Nephron (organoid): ENCODE measurements around the gene ZNF292.

Source experiments
- H3K27ac Mint-ChIP-seq, 3 experiments: 2 replicates each; pipeline ENCODE4 v1.8.0; 2020; ENCODE audit warnings: mixed read lengths in 3 of 3, mild to moderate bottlenecking in 2 of 3, moderate library complexity in 1 of 3
- H3K27me3 Mint-ChIP-seq: 2 replicates; pipeline ENCODE4 v1.8.0; 2021; ENCODE audit warnings: low read depth, mild to moderate bottlenecking, moderate library complexity, mixed read lengths
- H3K36me3 Mint-ChIP-seq: 2 replicates; pipeline ENCODE4 v1.8.0; 2020; ENCODE audit warnings: low read depth, mixed read lengths
- H3K4me1 Mint-ChIP-seq: 2 replicates; pipeline ENCODE4 v1.8.0; 2020; ENCODE audit warnings: mixed read lengths
- H3K4me3 Mint-ChIP-seq, 3 experiments: 2 replicates each; pipeline ENCODE4 v1.8.0; 2020; ENCODE audit warnings: mild to moderate bottlenecking in 3 of 3, mixed read lengths in 3 of 3, moderate library complexity in 2 of 3
- H3K9me3 Mint-ChIP-seq: 2 replicates; pipeline ENCODE4 v1.8.0; 2020; ENCODE audit warnings: mixed read lengths
- CTCF ChIP-seq, 3 experiments: fragments of 200-600 bp; sonication (generic); IDR thresholded peaks; one replicate each; pipeline ENCODE4 v1.5.0; 2021; ENCODE audit warnings: antibody characterized with exemption in 3 of 3; ENCODE audit not compliant: unreplicated experiment in 3 of 3

The ZNF292 gene

DNA sequence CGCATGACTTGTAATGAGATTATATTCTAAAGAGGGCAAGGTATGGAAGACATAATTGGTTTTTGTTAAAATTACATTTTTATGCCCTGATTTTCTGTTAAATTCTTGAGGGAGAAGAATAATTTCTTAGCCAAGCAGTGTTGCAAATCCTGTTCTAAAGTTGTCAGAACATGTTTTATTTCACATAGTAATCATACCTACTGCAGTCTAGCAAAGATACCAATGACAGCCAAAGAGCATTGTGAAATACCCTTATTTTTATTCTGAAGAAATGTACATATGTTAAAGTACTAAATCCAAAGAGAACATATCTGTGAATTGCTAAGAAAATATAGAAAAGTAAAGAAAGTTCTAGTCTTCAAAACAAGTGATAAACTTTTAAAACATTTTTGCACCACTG, 127.4 kb downstream of the ZNF292 start:
- Mint-ChIP-seq H3K36me3 (no peaks in the 10 kb centered on the region), H3K4me1 (no peaks in the 10 kb centered on the region), H3K27me3 (no peaks in the 10 kb centered on the region), H3K4me3 (no peak overlapping the region), H3K27ac (no peak overlapping the region), H3K9me3 (no peaks in the 10 kb centered on the region)
- TF ChIP-seq CTCF (IDR thresholded peaks at IDR 0.05; ENCODE audit: unreplicated experiment in 3 of 3) = no peak

- no peaks in the 10 kb centered on the region for H3K27me3 Mint-ChIP-seq
- H3K27ac Mint-ChIP-seq = no peak overlapping the region
- no peak overlapping the region for H3K4me3 Mint-ChIP-seq
- H3K9me3 Mint-ChIP-seq = no peaks in the 10 kb centered on the region
- H3K36me3 Mint-ChIP-seq = no peaks in the 10 kb centered on the region
- H3K4me1 Mint-ChIP-seq = no peaks in the 10 kb centered on the region
- no peak for TF ChIP-seq CTCF (IDR thresholded peaks at IDR 0.05; ENCODE audit: unreplicated experiment in 3 of 3)
Observed at GRCh38 chr6:87283461-87283860, 128.1 kb downstream of the ZNF292 start.

DNA sequence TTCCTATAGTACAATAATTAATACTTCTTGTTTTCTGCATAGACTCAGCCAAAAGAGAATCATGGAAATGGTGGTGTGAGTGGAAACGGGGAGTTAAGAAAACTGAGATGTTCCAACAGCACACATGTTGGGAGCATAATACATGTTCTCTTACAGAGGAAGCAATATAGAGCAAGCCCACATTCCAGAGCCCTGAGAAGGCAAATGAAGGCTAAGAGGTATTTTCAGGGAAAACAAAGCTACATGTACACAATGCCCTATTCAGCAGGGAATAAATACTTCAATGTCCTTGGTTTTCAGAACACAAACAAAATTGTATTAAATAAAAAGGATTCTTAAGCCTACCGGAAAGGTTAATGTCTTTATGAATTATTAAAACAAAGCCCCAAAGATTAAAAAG, 131.9 kb downstream of the ZNF292 start:
- no peak for TF ChIP-seq CTCF (IDR thresholded peaks at IDR 0.05; ENCODE audit: unreplicated experiment in 3 of 3)
- H3K9me3 Mint-ChIP-seq = no peaks in the 10 kb centered on the region
- H3K27ac Mint-ChIP-seq = no peak overlapping the region
- H3K36me3 Mint-ChIP-seq = no peaks in the 10 kb centered on the region
- no peak overlapping the region for H3K4me3 Mint-ChIP-seq
- no peaks in the 10 kb centered on the region for H3K27me3 Mint-ChIP-seq
- no peaks in the 10 kb centered on the region for H3K4me1 Mint-ChIP-seq

DNA sequence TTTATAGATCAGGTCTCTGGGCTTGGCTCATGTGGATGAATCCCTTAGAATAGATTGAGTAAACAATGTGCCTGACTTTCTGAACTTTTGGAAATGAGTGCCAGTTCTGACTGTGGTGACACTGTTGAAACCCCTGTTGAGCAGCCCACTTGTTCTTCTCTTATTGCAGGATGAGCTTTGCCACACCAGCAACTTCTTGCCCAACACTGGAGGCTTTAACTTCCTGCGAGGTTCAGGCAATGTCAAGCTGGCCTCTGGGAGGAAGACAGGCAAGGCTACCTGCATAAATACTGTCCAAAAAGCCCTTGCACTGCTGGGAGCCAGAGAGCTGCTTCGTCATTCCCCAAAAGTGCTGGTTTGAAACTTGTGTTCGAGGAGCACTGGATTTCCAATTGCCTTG, 134.2 kb downstream of the ZNF292 start:
- no peaks in the 10 kb centered on the region for H3K4me1 Mint-ChIP-seq
- H3K36me3 Mint-ChIP-seq = no peaks in the 10 kb centered on the region
- H3K27ac Mint-ChIP-seq = no peak overlapping the region
- TF ChIP-seq CTCF (IDR thresholded peaks at IDR 0.05; ENCODE audit: unreplicated experiment in 3 of 3) = no peak
- H3K4me3 Mint-ChIP-seq = no peak overlapping the region
- H3K9me3 Mint-ChIP-seq = no peaks in the 10 kb centered on the region
- H3K27me3 Mint-ChIP-seq = no peaks in the 10 kb centered on the region

DNA sequence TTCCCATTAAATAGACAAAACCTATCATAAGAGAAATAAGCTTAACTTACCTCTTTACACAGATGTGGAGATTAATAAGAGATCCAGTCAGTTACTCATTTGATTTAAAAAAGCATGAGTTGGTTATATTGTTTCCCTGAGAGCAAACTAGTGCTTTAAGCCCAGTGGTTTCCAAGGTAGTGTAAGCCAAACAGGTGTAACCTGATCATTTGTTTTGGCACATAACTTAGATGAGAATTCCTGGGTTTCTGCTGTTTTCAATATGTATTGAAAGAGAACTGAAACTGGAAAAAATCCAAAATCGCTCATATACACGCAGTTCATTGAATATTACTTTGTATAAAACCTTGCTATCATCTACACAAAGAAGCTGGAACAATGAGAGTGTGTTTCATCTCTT, 136.5 kb downstream of the ZNF292 start:
- H3K27me3 Mint-ChIP-seq = no peaks in the 10 kb centered on the region

More for the DNA sequence above, 136.5 kb downstream of the ZNF292 start:
- no peak overlapping the region for H3K4me3 Mint-ChIP-seq
- H3K4me1 Mint-ChIP-seq = no peaks in the 10 kb centered on the region
- no peak for TF ChIP-seq CTCF (IDR thresholded peaks at IDR 0.05; ENCODE audit: unreplicated experiment in 3 of 3)
- H3K36me3 Mint-ChIP-seq = no peaks in the 10 kb centered on the region
- H3K27ac Mint-ChIP-seq = no peak overlapping the region
- no peaks in the 10 kb centered on the region for H3K9me3 Mint-ChIP-seq
